Fibroblast of skin of back (primary cell): ENCODE data around the gene ZNF121. TPM values are rescaled to one million over a fixed set of nuclear protein-coding genes. Genes with fewer than 3 reads are reported as not detected.
"Not testable (repeated sequence)": the region's sequence is repeated elsewhere in the genome, so short reads cannot be mapped to it uniquely, and the experiment has no call there.

Experiments used
- DNase-seq: peaks from one replicate; pipeline ENCODE4 v3.0.0-alpha.2; 2013
- polyA plus RNA-seq, 2 experiments: library from polyadenylated mRNA; unstranded; fragments of 120-200 nt; gene quantifications; one replicate each; pipeline ENCODE4 v1.2.1, GENCODE V29; 2013; ENCODE audit not compliant: insufficient read length in 2 of 2

ZNF121 gene
- 5.2 TPM for polyA plus RNA-seq (2013, experiment 1 of 2; ENCODE audit: insufficient read length)
- 4.3 TPM for polyA plus RNA-seq (2013, experiment 2 of 2; ENCODE audit: insufficient read length)

DNA sequence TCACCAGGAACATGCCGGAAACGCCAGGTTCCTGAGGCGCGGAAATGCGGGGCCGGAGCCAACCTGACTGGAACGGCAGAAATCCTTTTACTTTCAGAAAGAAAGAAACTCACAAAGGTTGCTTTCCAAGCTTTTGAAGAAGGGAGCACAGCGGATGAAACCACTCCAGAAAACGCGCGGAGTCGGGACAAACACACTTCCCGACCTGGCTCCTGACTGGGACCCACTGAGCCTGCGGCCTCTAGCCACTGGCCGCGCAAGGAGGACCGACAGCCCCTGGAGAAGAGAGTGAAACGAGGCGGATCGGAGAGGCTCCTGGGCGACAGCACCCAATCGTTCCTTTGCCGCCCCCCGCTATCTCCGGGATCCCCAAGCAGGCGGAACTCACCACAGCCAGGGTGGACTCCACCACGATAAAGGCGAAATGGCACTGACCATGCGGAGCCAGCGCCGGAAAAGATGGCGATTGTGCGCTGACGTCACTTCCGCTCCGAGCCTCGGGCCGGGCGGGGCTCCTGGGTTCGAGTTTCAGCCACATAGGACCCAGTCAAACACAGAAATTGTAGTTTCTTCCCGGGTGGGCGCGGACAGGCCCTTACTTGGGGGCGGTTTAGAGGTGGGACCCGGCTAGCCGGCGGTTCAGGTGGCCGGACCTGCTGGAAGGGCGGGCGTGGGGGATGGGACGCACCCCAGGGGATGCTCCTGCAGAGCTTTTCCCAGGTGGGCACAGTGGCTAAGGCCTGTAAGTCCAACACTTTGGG is at the start of gene ZNF121:
ZNF121 (minus strand) TSS at position 432 of the 761 bp plus-strand sequence. CDS start 16,407 bp downstream, outside the sequence.
- DNase-seq = peak; percentile 84

DNA sequence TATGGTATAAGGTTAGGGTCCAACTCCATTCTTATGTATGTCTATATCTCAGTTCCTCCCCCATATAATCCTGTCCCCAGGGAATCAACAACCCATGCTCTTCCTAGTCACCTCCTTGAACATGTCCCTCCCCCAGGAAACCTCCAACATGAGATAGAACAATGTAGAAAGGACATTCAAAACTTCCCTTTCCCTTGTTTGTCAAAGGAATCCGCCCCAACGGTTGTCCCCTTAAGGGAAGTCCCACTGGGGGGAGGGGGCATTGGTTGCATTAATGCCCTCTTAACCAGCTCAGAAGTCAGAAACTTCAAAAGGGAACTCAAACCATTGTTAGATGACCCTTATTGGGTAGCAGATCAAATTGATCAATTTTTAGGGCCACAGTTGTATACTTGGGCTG is 43.6 kb upstream of the ZNF121 start:
- DNase-seq = no peak

DNA sequence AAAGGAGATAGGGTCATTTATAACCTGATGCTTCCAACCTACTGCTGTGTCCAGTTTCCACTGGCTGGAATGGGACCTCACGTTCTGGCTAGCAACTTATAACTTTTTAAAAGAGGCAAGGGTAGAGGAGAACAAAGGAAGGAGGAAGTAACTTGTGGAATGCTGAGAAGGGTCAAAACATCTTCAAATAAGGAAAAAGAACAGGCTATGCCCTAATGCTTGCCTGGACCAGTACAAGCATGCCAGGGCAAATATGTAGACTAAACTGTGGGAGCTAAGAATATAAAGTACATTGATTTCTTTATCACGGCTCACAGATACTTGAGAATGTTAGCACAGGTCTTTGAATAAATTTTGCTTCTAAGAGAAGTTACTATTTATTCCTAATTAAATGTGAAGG is 38.2 kb upstream of the ZNF121 start:
- peak; percentile 42 for DNase-seq

GRCh38 chr19:9621156-9622037 is 37.1 kb upstream of the ZNF121 start, which contains the start of gene ZNF561:
ZNF561 (minus strand) TSS chr19:9621232; CDS start chr19:9619456, 1,776 bp downstream.
- DNase-seq = peak; percentile 89

GRCh38 chr19:9620842-9621155 is 36.5 kb upstream of the ZNF121 start:
- DNase-seq = no peak

GRCh38 chr19:9615844-9616243 is 31.5 kb upstream of the ZNF121 start:
- DNase-seq = no peak

DNA sequence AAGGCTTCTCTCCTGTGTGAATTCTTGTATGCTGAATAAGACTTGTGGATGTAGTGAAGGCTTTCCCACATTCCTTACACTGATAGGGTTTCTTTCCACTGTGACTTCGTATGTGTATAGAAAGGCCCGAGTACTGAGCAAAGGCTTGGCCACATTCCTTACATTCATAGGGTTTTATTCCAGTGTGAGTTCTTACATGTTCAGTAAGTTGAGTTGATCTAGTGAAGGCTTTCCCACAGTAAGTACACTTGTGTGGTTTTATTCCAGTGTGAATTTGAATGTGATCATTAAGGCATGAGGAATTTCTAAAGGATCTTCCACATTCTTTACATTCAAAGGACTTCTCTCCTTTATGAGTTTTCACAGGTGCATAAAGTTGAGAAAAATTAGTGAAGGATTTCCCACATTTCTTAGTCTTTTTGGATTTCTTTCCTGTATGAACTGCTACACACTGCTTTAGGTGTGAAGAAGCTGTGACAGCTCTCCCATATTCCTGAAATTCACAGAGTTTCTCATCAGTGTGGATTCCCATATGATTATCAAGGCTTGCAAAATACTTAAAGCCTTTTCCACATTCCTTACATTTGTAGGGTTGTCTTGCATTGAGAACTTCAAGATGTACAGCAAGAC is 26.3 kb upstream of the ZNF121 start:
- no peak for DNase-seq

DNA sequence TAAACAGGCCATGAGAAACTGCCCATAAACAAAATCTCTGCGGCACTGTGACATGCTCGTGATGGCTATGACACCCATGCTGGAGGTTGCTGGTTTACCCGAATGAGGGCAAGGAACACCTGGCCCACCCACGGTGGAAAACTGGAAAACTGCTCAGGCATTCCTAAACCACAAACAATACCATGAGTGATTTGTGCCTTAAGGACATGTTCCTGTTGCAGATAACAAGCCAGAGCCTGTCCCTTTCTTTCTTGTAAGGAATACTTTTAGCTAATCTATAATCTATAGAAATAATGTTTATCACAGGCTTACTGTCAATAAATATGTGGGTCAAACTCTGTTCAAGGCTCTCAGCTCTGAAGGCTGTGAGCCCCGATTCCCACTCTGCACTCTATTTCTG is 24.6 kb upstream of the ZNF121 start:
- DNase-seq = no peak

GRCh38 chr19:9597027-9597426 is 12.7 kb upstream of the ZNF121 start:
- DNase-seq = peak; percentile 66

- DNase-seq = peak; percentile 63
These were observed 2.5 kb upstream of the ZNF121 start for GRCh38 chr19:9586764-9587163.

DNA sequence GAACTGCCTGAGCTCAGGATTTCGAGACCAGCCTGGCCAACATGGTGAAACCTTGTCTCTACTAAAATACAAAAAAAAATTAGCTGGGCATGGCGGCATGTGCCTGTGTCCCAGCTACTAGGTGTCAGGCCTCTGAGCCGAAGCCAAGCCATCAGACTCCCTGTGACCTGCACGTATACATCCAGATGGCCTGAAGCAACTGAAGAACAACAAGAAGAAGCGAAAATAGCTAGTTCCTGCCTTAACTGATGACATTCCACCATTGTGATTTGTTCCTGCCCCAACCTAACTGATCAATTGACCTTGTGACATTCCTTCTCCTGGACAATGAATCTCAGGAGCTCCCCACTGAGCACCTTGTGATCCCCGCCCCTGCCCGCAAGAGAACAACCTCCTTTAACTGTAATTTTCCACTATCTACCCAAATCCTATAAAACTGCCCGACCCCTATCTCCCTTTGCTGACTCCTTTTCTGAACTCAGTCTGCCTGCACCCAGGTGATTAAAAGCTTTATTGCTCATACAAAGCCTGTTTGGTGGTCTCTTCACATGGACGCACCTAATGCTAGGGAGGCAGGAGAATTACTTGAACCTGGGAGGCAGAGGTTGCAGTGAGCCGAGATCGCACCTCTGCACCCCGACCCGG is 2.1 kb downstream of the ZNF121 start:
- not testable (repeated sequence) for DNase-seq

DNA sequence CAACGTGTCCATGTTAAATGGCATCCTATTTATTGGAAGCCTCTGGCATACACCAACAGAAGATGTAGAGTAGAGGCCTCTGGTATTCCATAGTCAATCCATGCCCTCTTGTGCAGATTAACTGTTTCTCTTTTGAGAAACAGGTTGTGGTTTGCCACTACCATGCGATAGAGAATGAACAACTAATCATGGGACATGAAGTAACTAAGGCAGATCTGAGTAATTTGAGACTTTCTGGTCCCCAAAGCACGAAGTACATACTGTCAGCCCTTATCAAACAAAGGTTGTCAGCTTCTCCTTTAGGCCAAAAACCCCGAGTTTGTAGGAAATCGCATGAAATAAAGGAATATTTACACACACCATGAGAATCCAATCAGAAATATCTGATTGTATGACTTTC is 3.6 kb downstream of the ZNF121 start:
- DNase-seq = no peak

DNA sequence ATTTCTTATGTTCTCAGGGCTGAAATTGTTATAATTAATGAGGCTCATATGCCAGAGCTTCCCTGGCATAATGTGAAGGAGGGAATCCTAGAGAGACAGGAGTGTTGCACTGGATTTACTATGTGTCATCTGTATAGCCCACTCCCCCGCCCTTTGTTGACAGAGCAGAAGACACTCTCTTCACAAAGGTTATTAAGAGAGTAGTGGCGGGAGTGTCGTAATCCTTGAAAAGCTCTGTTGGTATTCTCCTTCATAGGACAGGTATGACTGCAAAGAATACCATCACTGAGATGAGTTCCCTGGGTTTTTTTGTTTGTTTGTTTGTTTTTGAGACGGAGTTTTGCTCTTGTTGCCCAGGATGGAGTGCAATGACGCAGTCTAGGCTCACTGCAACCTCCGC is 14.0 kb downstream of the ZNF121 start:
- DNase-seq = no peak

DNA sequence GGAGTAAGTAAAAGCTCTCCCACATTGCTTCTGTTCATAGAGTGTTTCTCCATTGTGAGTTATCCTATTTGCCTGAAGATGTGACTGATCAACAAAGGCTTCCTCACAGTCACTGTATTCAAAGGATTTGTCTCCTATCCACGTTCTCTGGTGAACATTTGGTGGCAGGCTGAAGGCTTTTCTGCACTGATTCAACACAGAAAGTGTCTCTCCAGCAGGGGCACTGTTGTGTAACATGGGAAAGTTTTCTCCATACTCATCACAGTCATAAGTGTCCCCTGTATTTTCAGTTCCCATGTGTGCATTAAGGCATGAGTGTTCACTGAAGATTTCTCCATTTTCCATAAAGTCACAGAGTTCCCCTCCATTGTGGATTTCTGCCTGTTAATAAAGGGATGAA is 17.6 kb downstream of the ZNF121 start:
- DNase-seq = no peak

DNA sequence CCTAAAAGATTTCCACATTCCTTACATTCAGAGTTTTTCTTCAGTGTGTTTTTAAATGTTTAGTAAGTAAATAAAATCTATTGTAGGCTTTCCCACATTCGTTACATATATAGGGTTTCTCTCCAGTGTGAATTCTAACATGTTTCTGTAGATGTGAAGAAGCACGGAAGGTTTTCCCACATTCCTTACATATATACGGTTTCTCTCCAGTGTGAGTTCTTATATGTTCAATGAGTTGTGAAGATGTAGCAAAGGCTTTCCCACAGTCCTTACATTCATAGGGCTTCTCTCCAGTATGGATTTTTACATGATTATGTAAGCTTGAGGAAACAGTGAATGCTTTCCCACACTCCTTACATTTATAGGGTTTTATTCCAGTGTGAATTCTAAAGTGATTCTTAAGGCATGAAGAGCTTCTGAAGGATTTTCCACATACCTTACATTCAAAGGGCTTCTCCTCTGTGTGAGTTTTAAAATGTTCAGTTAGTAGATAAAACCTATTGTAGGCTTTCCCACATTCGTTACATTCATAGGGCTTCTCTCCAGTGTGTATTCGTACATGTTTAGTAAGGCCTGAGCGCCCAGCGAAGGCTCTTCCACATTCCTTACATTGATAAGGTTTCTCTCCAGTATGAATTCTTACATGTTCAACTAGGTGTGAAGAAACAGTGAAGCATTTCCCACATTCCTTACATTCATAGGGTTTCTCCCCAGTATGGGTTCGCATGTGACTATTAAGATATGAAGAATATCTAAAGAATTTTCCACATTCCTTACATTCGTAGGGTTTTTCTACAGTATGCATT is 18.2 kb downstream of the ZNF121 start:
- peak; percentile 9 for DNase-seq

DNA sequence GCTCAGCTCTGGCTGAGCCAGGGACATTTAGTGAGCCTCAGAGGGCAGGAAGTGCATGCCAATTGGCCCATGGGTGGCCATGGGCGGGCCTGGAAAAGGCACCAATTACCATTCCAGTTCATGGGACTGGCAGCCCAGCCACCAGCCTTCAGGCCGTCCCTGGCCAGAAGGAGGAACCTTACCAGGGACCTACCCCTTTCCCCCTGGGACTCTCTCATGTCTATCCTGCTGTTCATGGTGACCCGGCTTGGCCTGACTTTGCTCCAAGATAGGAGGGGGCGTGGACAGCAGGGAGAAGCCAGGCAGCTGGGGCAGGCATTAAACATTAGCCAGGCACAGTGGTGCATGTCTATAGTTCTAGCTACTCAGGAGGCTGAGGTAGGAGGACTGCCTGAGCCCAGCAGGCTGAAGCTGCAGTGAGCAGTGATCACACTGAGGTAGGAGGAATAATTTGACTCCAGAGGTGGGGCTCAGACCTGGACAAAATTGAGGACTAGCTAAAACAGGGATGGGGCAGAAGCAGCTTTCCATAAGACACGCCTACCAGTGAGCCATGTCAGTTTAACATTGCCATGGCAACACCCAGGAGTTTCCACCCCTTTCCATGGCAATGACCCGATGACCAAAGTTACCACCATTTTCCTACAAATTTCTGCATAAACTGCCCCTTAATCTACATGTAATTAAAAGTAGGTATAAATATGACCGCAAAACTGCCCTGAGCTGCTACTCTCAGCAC is 31.6 kb downstream of the ZNF121 start:
- no peak for DNase-seq

DNA sequence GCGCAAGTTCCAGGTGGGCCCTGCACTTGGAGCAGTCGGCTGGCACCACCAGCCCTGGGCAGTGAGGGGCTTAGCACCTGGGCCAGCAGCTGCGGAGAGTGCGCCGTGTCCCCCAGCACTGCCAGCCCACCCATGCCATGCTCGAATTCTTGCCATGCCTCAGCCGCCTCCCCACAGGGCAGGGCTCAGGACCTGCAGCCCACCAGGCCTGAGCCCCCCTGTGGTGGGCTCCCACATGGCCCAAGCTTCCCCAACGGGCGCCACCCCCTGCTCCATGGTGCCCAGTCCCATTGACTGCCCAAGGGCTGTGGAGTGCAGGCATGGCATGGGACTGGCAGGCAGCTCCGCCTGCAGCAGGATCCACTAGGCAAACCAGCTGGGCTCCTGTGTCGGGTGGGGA is 36.4 kb downstream of the ZNF121 start:
- DNase-seq = no peak

DNA sequence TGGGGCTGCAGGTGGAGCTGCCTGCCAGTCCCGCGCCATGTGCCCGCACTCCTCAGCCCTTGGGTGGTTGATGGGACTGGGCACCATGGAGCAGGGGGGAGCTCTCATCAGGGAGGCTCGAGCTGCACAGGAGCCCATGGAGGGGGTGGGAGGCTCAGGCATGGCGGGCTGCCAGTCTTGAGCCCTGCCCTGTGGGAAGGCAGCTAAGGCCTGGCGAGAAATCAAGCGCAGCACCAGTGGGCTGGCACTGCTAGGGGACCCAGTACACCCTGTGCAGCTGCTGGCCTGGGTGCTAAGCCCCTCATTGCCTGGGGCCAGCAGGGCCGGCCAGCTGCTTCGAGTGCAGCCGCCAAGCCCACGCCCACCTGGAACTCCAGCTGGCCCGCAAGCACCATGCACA is 43.0 kb downstream of the ZNF121 start:
- not testable (repeated sequence) for DNase-seq

- not testable (repeated sequence) for DNase-seq
These were observed 44.4 kb downstream of the ZNF121 start for GRCh38 chr19:9539921-9540320.

- DNase-seq = not testable (repeated sequence)
These were observed 45.1 kb downstream of the ZNF121 start for GRCh38 chr19:9539201-9539600.
